Large intestine (tissue), 12 donors: ENCODE results near the gene CFAP221. TPM values are rescaled to one million over a fixed set of nuclear protein-coding genes. Genes with fewer than 3 reads are reported as not detected.

Experiments
- DNase-seq, 2 donors: peaks; one replicate each; pipeline versions ENCODE4 v3.0.0 to v3.0.0-alpha.2; 2013
- H3K27ac ChIP-seq: one replicate; pipeline ENCODE4 v1.5.1; 2013; ENCODE audit warnings: low read length
- H3K27me3 ChIP-seq: 2 replicates; pipeline ENCODE4 v1.6.1; 2013; ENCODE audit warnings: low read length; ENCODE audit not compliant: control insufficient read depth, insufficient read depth
- H3K36me3 ChIP-seq: 2 replicates; pipeline ENCODE4 v1.6.1; 2013; ENCODE audit warnings: low read length; ENCODE audit not compliant: control insufficient read depth, insufficient read depth
- H3K4me1 ChIP-seq: one replicate; pipeline ENCODE4 v1.6.1; 2013; ENCODE audit warnings: low read length; ENCODE audit not compliant: control insufficient read depth, insufficient read depth
- H3K4me3 ChIP-seq: one replicate; pipeline ENCODE4 v1.5.1; 2013; ENCODE audit warnings: low read length
- H3K9me3 ChIP-seq: one replicate; pipeline ENCODE4 v1.6.1; 2013; ENCODE audit warnings: mild to moderate bottlenecking, low read depth, low read length, moderate library complexity; ENCODE audit not compliant: control insufficient read depth
- WGBS: methylation state at CpG from one replicate; pipeline ENCODE4 v1.1.5; 2013; ENCODE audit warnings: low lambda C conversion rate; ENCODE audit not compliant: insufficient coverage; 5-methylcytosine and 5-hydroxymethylcytosine counted together
- long read RNA-seq, 11 donors: transcript quantifications; one replicate each; lab custom pipeline, GENCODE V29; 2026
- polyA plus RNA-seq: library from polyadenylated mRNA; unstranded; fragments of 120-200 nt; gene quantifications from one replicate; pipeline ENCODE4 v1.2.1, GENCODE V29; 2013

CFAP221 gene
- polyA plus RNA-seq: 28.5 TPM
- long read RNA-seq, donor 1: 0 reads
- long read RNA-seq, donor 2, partial matches to known transcripts: 0 of 1 reads
- long read RNA-seq, donor 2, other reads (novel, unspliced or antisense): 0 of 1 reads
- long read RNA-seq, donor 3: 0 reads
- long read RNA-seq, donor 4: 0 reads
- long read RNA-seq, donor 5: 0 reads
- long read RNA-seq, donor 6, partial matches to known transcripts: 0 of 1 reads
- long read RNA-seq, donor 6, other reads (novel, unspliced or antisense): 0 of 1 reads
- long read RNA-seq, donor 7: 0 reads
- long read RNA-seq, donor 8, partial matches to known transcripts: 0 of 1 reads
- long read RNA-seq, donor 8, other reads (novel, unspliced or antisense): 0 of 1 reads
- long read RNA-seq, donor 9: 0 reads
- long read RNA-seq, donor 10: 0 reads
- long read RNA-seq, donor 11, partial matches to known transcripts: 0 of 1 reads
- long read RNA-seq, donor 11, other reads (novel, unspliced or antisense): 0 of 1 reads

- Histone ChIP-seq H3K27ac (peak within 1 kb of the TSS; percentile 89), H3K27me3 (no peaks in the 10 kb centered on the region), H3K9me3 (no peaks in the 10 kb centered on the region), H3K36me3 (no peaks in the 10 kb centered on the region), H3K4me3 (peak within 1 kb of the TSS; percentile 80), H3K4me1 (peaks cover 52% of the 10 kb centered on the region)
- DNase-seq: peak; percentile 73 to 93
- no CpG with 5 or more reads among the region's 89 CpGs for WGBS
Observed at GRCh38 chr2:119544075-119544938, at the start of gene CFAP221. TSS of gene CFAP221 (plus strand) at chr2:119544449. CDS start at chr2:119546132, 1,683 bp downstream.

GRCh38 chr2:119495948-119496347 is 48.3 kb upstream of the CFAP221 start:
- H3K9me3 ChIP-seq: peaks cover 13% of the 10 kb centered on the region

GRCh38 chr2:119496682-119497081 is 47.6 kb upstream of the CFAP221 start:
- WGBS: no CpG with 5 or more reads among the region's 4 CpGs
- Histone ChIP-seq H3K9me3 (peaks cover 18% of the 10 kb centered on the region), H3K27me3 (no peaks in the 10 kb centered on the region), H3K4me3 (no peak overlapping the region), H3K36me3 (peaks cover 3% of the 10 kb centered on the region), H3K27ac (peak overlapping the region; percentile 21), H3K4me1 (peaks cover 8% of the 10 kb centered on the region)
- no peak for DNase-seq

More at GRCh38 chr2:119495948-119496347, 48.3 kb upstream of the CFAP221 start:
- no peak overlapping the region for H3K4me3 ChIP-seq
- H3K27me3 ChIP-seq: no peaks in the 10 kb centered on the region
- H3K4me1 ChIP-seq: peaks cover 15% of the 10 kb centered on the region
- DNase-seq: no peak
- H3K27ac ChIP-seq: peak overlapping the region; percentile 21
- no CpG with 5 or more reads among the region's 2 CpGs for WGBS
- H3K36me3 ChIP-seq: peaks cover 3% of the 10 kb centered on the region

- Histone ChIP-seq H3K4me3 (no peak overlapping the region), H3K36me3 (peaks cover 6% of the 10 kb centered on the region), H3K9me3 (no peaks in the 10 kb centered on the region), H3K4me1 (no peaks in the 10 kb centered on the region), H3K27ac (no peak overlapping the region), H3K27me3 (no peaks in the 10 kb centered on the region)
- DNase-seq: no peak
- no CpG with 5 or more reads among the region's 6 CpGs for WGBS
Observed at GRCh38 chr2:119508756-119509155, 35.5 kb upstream of the CFAP221 start.

DNA sequence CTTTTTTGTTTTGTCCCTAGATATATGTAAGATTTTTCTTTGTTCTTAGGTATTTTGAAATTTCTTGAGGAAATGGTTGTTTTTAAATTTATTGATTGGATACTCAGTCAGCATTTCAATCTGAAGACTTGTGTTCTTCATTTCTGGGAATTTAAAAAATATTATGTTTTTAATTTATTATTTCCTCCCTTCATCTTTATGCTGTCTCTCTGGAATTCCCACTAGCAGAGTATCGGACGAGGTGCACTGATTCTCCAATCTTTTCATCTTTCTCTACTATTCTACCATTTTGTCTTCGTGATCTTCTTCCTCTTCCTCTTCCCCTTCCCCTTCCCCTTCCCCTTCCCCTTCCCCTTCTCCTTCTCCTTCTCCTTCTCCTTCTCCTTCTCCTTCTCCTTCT is 32.3 kb upstream of the CFAP221 start:
- peaks cover 19% of the 10 kb centered on the region for H3K36me3 ChIP-seq
- no peaks in the 10 kb centered on the region for H3K27me3 ChIP-seq
- no peak overlapping the region for H3K4me3 ChIP-seq
- no peaks in the 10 kb centered on the region for H3K4me1 ChIP-seq
- no peak for DNase-seq
- no peak overlapping the region for H3K27ac ChIP-seq
- 100% methylated on average over 2 of the region's 3 CpGs for WGBS
- H3K9me3 ChIP-seq: no peaks in the 10 kb centered on the region

GRCh38 chr2:119512946-119513345 is 31.3 kb upstream of the CFAP221 start:
- Histone ChIP-seq H3K9me3 (no peaks in the 10 kb centered on the region), H3K4me1 (peaks cover 4% of the 10 kb centered on the region), H3K27ac (no peak overlapping the region), H3K4me3 (no peak overlapping the region), H3K27me3 (no peaks in the 10 kb centered on the region), H3K36me3 (peaks cover 20% of the 10 kb centered on the region)
- WGBS: no CpG with 5 or more reads among the region's 1 CpG
- DNase-seq: no peak

DNA sequence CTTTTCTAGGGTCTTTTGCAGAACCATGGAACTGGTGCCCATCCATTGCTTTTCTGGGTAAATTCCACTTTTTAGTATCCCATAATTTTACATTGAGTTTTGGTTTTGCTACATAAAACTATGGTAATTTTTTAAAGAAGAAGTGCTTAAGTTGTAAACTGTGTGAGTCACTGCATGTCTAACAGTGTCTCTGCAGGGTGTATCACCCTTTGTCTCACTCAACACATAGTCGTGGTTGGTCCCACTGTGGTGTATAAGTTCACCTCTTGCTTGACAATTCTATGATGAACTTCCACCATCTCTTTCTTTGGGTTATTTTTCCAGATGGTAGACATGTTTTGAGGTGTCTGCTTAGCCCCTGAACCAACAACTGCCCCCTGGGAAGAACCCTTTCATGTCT is 30.4 kb upstream of the CFAP221 start:
- Histone ChIP-seq H3K4me1 (peaks cover 5% of the 10 kb centered on the region), H3K4me3 (no peak overlapping the region), H3K9me3 (no peaks in the 10 kb centered on the region), H3K36me3 (peaks cover 28% of the 10 kb centered on the region), H3K27me3 (no peaks in the 10 kb centered on the region), H3K27ac (no peak overlapping the region)
- no peak for DNase-seq
- no CpG with 5 or more reads among the region's 1 CpG for WGBS

DNA sequence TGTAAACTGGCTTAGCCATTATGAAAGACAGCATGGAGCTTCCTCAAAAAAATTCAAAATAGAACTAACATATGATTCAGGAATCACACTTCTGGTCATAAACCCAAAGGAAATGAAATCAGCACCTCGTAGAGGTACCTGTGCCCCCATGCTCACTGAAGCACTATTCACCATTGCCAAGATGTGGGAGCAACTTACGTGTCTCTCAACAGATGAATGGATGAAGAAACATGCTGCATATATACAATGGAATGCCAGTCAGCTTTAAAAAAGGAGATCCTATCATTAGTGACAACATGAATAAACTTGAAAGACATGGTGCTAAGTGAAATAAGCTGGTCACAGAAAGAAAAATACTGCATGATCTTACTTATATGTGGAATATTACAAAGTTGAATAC is 28.1 kb upstream of the CFAP221 start:
- Histone ChIP-seq H3K4me1 (peaks cover 18% of the 10 kb centered on the region), H3K27ac (no peak overlapping the region), H3K9me3 (no peaks in the 10 kb centered on the region), H3K4me3 (no peak overlapping the region), H3K36me3 (peaks cover 27% of the 10 kb centered on the region), H3K27me3 (no peaks in the 10 kb centered on the region)
- no peak for DNase-seq
- 100% methylated on average over 1 of the region's 2 CpGs for WGBS

DNA sequence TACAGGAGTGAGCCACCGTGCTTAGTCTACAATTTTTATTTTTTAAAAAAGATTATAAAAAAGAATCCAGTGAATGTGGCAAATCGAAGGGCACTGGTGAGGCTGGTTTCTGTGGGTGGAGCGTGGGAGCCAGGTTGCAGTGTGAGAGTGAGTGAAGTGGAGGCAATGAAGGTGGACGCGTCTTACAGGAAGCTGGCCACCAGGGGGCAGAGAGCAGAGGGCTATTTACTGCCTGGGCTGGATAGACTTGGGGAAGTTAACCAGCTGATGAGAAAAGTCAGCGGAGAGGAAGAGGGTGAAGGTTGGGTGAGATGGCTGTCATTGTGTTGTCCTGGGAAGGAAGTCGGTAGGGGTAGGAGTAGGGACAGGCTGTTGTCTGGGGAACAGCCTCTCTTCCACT is 26.8 kb upstream of the CFAP221 start:
- Histone ChIP-seq H3K27ac (peak overlapping the region; percentile 54), H3K27me3 (peaks cover under 1% of the 10 kb centered on the region), H3K9me3 (no peaks in the 10 kb centered on the region), H3K4me3 (no peak overlapping the region), H3K4me1 (peaks cover 25% of the 10 kb centered on the region), H3K36me3 (peaks cover 27% of the 10 kb centered on the region)
- no CpG with 5 or more reads among the region's 7 CpGs for whole genome bisulfite sequencing
- peak; percentile 66 to 77 for DNase-seq

DNA sequence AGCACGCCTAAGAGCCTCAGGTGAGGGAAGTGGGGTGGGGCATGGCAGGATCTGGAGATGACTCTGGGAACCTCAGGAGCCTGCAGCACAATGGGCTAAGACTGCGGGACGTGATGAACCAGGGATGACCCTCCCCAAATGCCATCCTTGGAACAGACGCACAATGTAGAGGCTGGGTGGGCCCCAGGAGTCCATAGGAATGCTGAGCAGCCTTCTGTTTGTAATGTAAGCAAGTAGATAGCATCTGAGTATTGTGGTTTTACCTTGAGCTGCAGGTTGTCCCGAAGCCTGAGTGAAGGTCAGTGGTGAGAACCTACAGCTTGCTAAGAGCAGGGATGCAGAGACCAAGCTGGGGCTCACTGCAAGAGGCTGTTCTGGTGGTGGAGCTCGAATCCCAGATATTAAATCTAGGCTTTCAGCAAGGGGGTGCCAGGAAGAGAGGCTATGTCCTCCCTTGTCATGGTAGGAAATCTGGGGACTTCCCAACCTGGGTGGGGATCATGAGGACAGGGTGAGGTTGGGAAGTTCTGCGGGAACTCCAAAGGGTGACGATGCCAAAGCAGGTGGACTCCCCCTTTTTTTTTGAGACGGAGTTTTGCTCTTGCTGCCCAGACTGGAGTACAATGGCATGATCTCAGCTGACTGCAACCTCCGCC is 25.7 kb upstream of the CFAP221 start:
- Histone ChIP-seq H3K27me3 (peaks cover 8% of the 10 kb centered on the region), H3K36me3 (peaks cover 25% of the 10 kb centered on the region), H3K4me1 (peaks cover 25% of the 10 kb centered on the region), H3K9me3 (no peaks in the 10 kb centered on the region), H3K4me3 (no peak overlapping the region), H3K27ac (no peak overlapping the region)
- DNase-seq: no peak
- no CpG with 5 or more reads among the region's 10 CpGs for WGBS
